Ishikawa (cell line): ENCODE measurements around the gene RGS8.

Experiments
- CEBPB ChIP-seq: IDR thresholded peaks from 2 replicates; pipeline ENCODE4 v1.6.1; 2012
- CREB1 ChIP-seq: IDR thresholded peaks from 2 replicates; pipeline ENCODE4 v1.6.1; 2012; ENCODE audit warnings: low read depth
- EGR1 ChIP-seq: IDR thresholded peaks from 2 replicates; pipeline ENCODE4 v1.6.1; 2012
- EP300 ChIP-seq: IDR thresholded peaks from 2 replicates; pipeline ENCODE4 v1.6.1; 2012; ENCODE audit warnings: borderline replicate concordance
- FOXM1 ChIP-seq: IDR thresholded peaks from 2 replicates; pipeline ENCODE4 v1.6.1; 2012; ENCODE audit warnings: low read depth, borderline replicate concordance
- MAX ChIP-seq: IDR thresholded peaks from 2 replicates; pipeline ENCODE4 v1.6.1; 2012
- NFIC ChIP-seq: IDR thresholded peaks from 2 replicates; pipeline ENCODE4 v1.6.1; 2012
- RAD21 ChIP-seq: IDR thresholded peaks from 2 replicates; pipeline ENCODE4 v1.6.1; 2012; ENCODE audit warnings: low read depth
- REST ChIP-seq: IDR thresholded peaks from 2 replicates; pipeline ENCODE4 v1.6.1; 2012; ENCODE audit warnings: low read depth, mild to moderate bottlenecking
- TAF1 ChIP-seq: IDR thresholded peaks from 2 replicates; pipeline ENCODE4 v1.6.1; 2012; ENCODE audit warnings: low read depth, mild to moderate bottlenecking
- TCF12 ChIP-seq: IDR thresholded peaks from 2 replicates; pipeline ENCODE4 v1.6.1; 2012; ENCODE audit warnings: low read depth
- TEAD4 ChIP-seq: IDR thresholded peaks from 2 replicates; pipeline ENCODE4 v1.6.1; 2012
- USF1 ChIP-seq: IDR thresholded peaks from 2 replicates; pipeline ENCODE4 v1.6.1; 2012
- YY1 ChIP-seq: IDR thresholded peaks from 2 replicates; pipeline ENCODE4 v1.6.1; 2012; ENCODE audit warnings: low read depth
- ZBTB7A ChIP-seq: IDR thresholded peaks from 2 replicates; pipeline ENCODE4 v1.6.1; 2012; ENCODE audit warnings: low read depth

RGS8 gene

GRCh38 chr1:182685215-182685614 is 828 bp upstream of the RGS8 start:
- no peak for TF ChIP-seq TEAD4
- TF ChIP-seq CREB1: no peak
- TF ChIP-seq MAX: no peak
- TF ChIP-seq ZBTB7A: no peak
- no peak for TF ChIP-seq EP300
- TF ChIP-seq CEBPB: no peak
- no peak for TF ChIP-seq NFIC
- TF ChIP-seq USF1: no peak

- no peak for TF ChIP-seq TAF1
- TF ChIP-seq EGR1: no peak
- no peak for TF ChIP-seq USF1
- no peak for TF ChIP-seq TEAD4
- no peak for TF ChIP-seq FOXM1
- no peak for TF ChIP-seq MAX
- no peak for TF ChIP-seq YY1
- no peak for TF ChIP-seq CREB1
- TF ChIP-seq RAD21: no peak
- TF ChIP-seq REST: no peak
- no peak for TF ChIP-seq EP300
- no peak for TF ChIP-seq TCF12
Observed at GRCh38 chr1:182682898-182683501, 1.4 kb downstream of the RGS8 start.

GRCh38 chr1:182682406-182682805 is 2.0 kb downstream of the RGS8 start:
- TF ChIP-seq CEBPB (no peak), CREB1 (no peak), EGR1 (no peak), RAD21 (no peak), TCF12 (no peak), TEAD4 (no peak), FOXM1 (no peak), TAF1 (no peak), ZBTB7A (no peak), MAX (no peak), REST (no peak), YY1 (no peak), EP300 (no peak), USF1 (no peak), NFIC (no peak)

GRCh38 chr1:182681568-182681912 is 2.8 kb downstream of the RGS8 start:
- TF ChIP-seq CEBPB (no peak), ZBTB7A (no peak)

GRCh38 chr1:182680901-182681567 is 3.4 kb downstream of the RGS8 start:
- no peak for TF ChIP-seq EP300
- TF ChIP-seq ZBTB7A: no peak
- TF ChIP-seq CEBPB: no peak
- TF ChIP-seq MAX: no peak
- TF ChIP-seq RAD21: no peak
- TF ChIP-seq CREB1: no peak
- TF ChIP-seq YY1: no peak
- no peak for TF ChIP-seq FOXM1
- no peak for TF ChIP-seq REST
- no peak for TF ChIP-seq USF1
